Erythroblast (primary cell): ENCODE results near the gene WNT5A.

Experiments used
- GATA1 ChIP-seq: IDR thresholded peaks from 2 replicates; pipeline ENCODE4 v1.6.1; 2011; ENCODE audit warnings: low read depth, mild to moderate bottlenecking, control low read depth, low read length, moderate library complexity
- POLR2A ChIP-seq: IDR thresholded peaks from 2 replicates; pipeline ENCODE4 v1.6.1; 2011; ENCODE audit warnings: mild to moderate bottlenecking, low read length

- TF ChIP-seq POLR2A (no peak), GATA1 (no peak)
These were observed 34.2 kb downstream of the WNT5A start for GRCh38 chr3:55452886-55453285.
